HepG2 (cell line): ENCODE results near the gene CACNA1C.

Experiments
- BCLAF1 ChIP-seq: fragments of 450-650 bp; IDR thresholded peaks from 2 replicates; pipeline ENCODE4 v1.6.1; 2017; ENCODE audit warnings: mild to moderate bottlenecking
- EZH2 ChIP-seq: conservative IDR thresholded peaks from 2 replicates; pipeline ENCODE4 v1.6.1; 2012; ENCODE audit warnings: mild to moderate bottlenecking, low read depth, low read length, moderate library complexity
- FOXM1 ChIP-seq: sonication (generic); formaldehyde crosslinking; IDR thresholded peaks from 2 replicates; pipeline ENCODE4 v1.5.0; 2020; ENCODE audit warnings: missing genetic modification reagents
- HDAC2 ChIP-seq: sonication (generic); formaldehyde crosslinking; IDR thresholded peaks from 2 replicates; pipeline ENCODE4 v1.4.0; 2020; ENCODE audit warnings: missing genetic modification reagents
- LRRFIP1 ChIP-seq: sonication (generic); formaldehyde crosslinking; conservative IDR thresholded peaks from 2 replicates; pipeline ENCODE4 v1.4.0; 2020; ENCODE audit warnings: missing genetic modification reagents
- RNF2 ChIP-seq: fragments of 450-650 bp; conservative IDR thresholded peaks from 2 replicates; pipeline ENCODE4 v1.6.1; 2016; ENCODE audit warnings: low read depth
- ZNF572 ChIP-seq: sonication (generic); formaldehyde crosslinking; IDR thresholded peaks from 2 replicates; pipeline ENCODE4 v1.5.1; 2020; ENCODE audit warnings: mild to moderate bottlenecking, missing genetic modification reagents
- TF ChIP-seq, protein P1 (sequence below): sonication (generic); formaldehyde crosslinking; IDR thresholded peaks from 2 replicates; pipeline ENCODE4 v1.8.1; 2023; ENCODE audit warnings: missing genetic modification reagents, inconsistent platforms, borderline replicate concordance

DNA sequence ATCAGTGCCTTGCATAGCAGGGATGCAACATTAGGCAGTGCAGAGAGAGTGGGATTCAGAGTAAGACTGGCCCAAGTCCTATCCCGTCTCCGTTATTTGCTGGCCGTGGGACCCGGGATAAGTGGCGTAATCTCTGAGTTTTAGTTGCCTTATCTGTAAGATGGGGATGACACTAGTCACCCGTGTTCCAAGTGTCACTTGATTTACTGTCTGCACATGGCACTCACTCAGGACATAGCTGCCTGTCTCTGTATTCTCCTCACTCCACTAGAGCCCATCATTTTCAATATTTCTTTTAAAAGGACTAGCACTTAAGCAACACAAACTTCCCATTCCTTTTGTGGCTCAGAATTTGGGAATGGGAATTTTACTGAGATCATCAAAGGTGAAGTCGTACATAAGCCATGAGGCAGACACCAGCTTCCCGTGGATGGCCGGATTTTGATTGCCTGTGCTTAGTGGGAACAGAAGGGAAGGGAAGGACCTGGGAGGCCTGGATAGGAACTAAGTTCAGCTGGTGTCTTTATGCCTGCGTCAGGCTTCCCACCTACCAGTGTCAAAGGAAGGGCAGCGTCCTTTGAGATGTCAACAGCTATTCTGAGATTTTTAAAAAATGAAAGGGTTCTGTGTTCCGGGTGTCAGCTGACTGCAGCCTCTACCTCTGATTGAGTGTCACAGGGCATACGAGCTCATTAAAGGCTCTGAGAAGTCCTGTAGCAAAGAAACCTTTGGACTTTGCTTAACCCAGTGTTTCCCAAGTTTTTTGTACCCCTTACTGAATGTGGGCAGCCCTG lies 361.4 kb downstream of the CACNA1C start:
- TF ChIP-seq BCLAF1 (no peak), HDAC2 (CRISPR knock-in tag) (no peak), FOXM1 (CRISPR knock-in tag) (no peak), RNF2 (no peak), LRRFIP1 (CRISPR knock-in tag) (no peak), EZH2 (no peak), ZNF572 (CRISPR knock-in tag) (no peak)
- TF ChIP-seq, protein P1, sequence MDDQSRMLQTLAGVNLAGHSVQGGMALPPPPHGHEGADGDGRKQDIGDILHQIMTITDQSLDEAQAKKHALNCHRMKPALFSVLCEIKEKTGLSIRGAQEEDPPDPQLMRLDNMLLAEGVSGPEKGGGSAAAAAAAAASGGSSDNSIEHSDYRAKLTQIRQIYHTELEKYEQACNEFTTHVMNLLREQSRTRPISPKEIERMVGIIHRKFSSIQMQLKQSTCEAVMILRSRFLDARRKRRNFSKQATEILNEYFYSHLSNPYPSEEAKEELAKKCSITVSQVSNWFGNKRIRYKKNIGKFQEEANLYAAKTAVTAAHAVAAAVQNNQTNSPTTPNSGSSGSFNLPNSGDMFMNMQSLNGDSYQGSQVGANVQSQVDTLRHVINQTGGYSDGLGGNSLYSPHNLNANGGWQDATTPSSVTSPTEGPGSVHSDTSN (CRISPR knock-in tag) = no peak
